ENCODE measurements around the gene AMN.

AMN gene

DNA sequence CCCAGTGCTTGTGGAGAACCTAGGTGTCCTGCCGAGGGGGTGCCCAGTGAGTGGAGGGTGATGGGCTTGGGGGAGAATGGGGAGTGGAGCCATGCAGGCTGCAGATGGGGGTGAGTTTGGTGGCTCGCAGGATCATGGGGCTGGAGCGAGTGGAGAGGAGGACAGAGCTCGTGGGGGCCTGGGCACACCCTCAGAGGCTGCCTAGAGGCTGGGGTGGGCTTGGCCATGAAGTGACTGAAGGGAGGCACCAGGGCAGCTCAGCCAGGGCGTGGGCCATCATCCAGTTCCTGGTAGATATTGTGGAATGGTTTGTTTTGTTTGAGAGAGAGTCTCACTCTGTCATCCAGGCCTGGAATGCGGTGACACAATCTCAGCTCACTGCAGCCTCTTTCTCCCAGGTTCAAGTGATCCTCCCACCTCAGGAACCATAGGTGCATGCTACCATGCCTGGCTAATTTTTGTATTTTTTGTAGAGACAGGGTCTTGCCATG lies 43.4 kb upstream of the AMN start:
- ChIA-PET POLR2A (ENCODE audit: low non-redundant PET) (no interaction called here), CTCF (interaction anchor here (0.7 kb wide), 1 partner anchor 664 kb away, joined by 5 read pairs; no protein-coding TSS in a partner anchor)
- H3K27ac ChIP-seq, result no peak overlapping the region
- TF ChIP-seq, protein P1, sequence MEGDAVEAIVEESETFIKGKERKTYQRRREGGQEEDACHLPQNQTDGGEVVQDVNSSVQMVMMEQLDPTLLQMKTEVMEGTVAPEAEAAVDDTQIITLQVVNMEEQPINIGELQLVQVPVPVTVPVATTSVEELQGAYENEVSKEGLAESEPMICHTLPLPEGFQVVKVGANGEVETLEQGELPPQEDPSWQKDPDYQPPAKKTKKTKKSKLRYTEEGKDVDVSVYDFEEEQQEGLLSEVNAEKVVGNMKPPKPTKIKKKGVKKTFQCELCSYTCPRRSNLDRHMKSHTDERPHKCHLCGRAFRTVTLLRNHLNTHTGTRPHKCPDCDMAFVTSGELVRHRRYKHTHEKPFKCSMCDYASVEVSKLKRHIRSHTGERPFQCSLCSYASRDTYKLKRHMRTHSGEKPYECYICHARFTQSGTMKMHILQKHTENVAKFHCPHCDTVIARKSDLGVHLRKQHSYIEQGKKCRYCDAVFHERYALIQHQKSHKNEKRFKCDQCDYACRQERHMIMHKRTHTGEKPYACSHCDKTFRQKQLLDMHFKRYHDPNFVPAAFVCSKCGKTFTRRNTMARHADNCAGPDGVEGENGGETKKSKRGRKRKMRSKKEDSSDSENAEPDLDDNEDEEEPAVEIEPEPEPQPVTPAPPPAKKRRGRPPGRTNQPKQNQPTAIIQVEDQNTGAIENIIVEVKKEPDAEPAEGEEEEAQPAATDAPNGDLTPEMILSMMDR (conservative IDR thresholded peaks at IDR 0.05; ENCODE audit: low read depth), result no peak
- no peak for DNase-seq (ENCODE audit: low spot score)

DNA sequence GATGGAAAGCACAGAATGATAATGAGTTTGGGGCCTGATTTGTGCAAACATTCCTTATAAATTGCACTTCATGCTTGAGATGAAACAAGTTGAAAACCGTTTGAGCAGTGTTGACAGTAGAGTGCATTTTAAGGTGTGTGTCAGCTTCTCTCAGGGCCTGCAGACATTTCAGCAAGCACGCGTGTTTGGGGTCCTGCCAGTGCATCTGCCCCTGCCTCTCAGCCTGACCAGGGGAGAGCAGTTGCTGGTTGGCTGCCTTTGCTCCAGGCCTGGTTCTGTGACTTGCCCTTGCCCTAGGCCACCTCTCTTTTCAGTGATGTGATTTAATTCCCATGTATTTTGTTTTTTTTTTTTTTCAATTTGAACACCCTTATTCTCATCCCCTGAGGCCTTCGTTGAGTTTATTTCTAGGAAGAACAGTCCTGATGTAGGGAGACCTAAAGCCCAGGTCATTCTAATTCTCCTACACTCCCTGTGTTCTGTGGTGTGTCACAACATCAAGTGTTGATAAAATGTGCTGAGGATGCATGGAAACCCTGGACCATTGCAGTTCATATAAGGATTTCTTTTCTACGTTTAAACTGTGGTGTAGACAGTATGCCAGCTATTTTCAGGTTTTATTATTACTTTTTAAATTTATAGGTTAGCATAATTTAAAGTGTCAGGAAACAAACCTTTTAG lies 40.1 kb upstream of the AMN start:
- CTCF ChIA-PET, result interaction anchor here (0.5 to 0.6 kb wide), 2 partner anchors 289 to 307 kb away, joined by 3 read pairs; no protein-coding TSS in a partner anchor

DNA sequence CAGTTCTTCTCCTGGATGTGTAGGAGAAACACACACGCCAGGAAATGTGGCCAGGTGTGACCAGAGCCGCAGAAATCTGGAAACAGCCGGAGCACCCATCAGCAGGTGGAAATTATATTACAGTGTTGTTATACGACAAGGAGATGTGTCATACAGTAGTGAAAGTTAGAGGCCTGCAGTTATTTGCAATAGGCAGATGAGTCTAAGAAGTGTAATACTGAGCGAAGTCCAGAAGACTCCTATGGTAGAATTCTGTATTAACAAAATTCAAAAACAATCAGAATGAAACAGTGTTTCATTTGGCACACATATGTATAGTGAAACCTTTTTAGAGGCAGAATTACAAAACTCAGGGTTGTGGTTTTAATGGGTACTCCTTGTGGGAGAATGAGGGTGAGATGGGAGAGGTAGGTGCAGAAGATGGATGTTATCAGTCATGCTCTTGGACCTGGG lies 39.3 kb upstream of the AMN start:
- TF ChIP-seq, protein P1 (conservative IDR thresholded peaks at IDR 0.05; ENCODE audit: low read depth), result no peak
- DNase-seq (ENCODE audit: low spot score), result no peak
- POLR2A ChIA-PET (ENCODE audit: low non-redundant PET), result no interaction called here
- CTCF ChIA-PET, result no interaction called here
- H3K27ac ChIP-seq, result no peak overlapping the region

More for the DNA sequence above, 40.1 kb upstream of the AMN start:
- DNase-seq (ENCODE audit: low spot score), result no peak
- TF ChIP-seq, protein P1 (conservative IDR thresholded peaks at IDR 0.05; ENCODE audit: low read depth), result no peak
- H3K27ac ChIP-seq, result no peak overlapping the region
- POLR2A ChIA-PET (ENCODE audit: low non-redundant PET), result no interaction called here

DNA sequence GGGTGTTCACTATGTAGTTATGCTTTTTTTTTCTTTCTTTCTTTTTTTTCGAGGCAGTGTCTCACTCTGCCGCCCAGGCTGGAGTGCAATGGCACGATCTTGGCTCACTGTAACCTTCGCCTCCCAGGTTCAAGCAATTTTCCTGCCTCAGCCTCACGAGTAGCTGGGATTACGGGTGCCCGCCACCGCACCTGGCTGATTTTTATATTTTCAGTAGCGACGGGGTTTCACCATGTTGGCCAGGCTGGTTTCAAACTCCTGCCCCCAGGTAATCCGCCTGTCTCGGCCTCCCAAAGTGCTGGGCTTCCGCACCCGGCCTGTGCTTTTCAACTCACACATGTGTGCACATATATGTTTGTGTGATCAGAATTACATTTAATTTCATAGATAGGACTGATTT lies 38.9 kb upstream of the AMN start:
- ChIA-PET CTCF (no interaction called here), POLR2A (ENCODE audit: low non-redundant PET) (no interaction called here)
- TF ChIP-seq, protein P1 (conservative IDR thresholded peaks at IDR 0.05; ENCODE audit: low read depth), result no peak
- no peak for DNase-seq (ENCODE audit: low spot score)
- no peak overlapping the region for H3K27ac ChIP-seq

DNA sequence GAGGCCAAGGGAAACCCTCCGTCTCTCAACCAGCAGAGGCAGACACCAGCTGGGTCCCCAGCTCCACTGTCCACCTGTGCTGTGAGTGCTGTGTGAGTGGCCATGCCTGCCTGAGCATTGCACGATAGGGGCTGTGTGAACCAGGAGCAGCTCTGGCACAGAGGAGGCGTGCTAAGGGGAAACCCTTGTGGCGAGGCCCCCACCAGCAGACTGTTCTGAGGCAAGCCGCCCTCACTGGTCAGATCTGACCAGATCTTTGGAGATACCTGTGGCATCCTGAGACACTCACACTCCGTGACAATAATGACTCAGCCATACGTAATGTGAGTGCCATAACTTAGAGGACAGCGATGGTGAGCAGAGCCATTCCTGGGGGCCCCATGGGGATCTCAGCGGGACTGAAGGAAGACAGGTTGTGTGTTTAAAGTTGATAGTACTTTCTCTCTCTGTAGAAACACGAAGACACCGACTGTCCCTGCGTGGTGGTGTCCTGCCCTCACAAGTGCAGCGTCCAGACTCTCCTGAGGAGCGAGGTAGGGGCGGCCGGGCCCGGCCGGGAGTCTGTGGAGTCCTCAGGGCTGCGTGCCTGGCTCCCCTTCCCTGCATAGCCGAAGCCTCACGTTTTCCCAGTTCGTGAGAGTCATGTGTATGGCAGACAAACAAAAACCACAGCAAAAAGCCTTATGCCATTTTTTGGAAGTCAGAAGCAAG lies 36.6 kb upstream of the AMN start:
- H3K27ac ChIP-seq, result no peak overlapping the region
- DNase-seq (ENCODE audit: low spot score), result no peak
- TF ChIP-seq, protein P1 (conservative IDR thresholded peaks at IDR 0.05; ENCODE audit: low read depth), result no peak
- CTCF ChIA-PET, result no interaction called here
- POLR2A ChIA-PET (ENCODE audit: low non-redundant PET), result no interaction called here

DNA sequence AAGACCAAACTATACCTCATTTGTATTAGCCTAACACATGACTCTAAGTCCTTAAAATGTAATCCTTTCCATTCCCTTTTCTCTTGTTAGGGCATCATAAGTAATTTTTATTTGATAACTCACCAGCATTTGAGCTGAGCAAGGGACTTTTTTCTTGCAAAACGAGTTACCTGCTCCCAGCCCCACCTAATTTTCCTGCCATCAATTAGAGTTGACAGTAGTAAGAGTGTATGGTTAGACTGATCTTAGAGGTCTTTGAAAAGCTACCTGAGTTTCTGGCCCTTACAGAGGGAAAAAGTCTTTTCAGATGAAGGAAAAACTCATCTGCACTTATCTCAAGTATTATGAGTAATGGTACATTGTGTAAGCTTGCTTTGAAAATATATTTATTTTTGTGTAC lies 33.7 kb upstream of the AMN start:
- POLR2A ChIA-PET (ENCODE audit: low non-redundant PET), result no interaction called here
- TF ChIP-seq, protein P1 (conservative IDR thresholded peaks at IDR 0.05; ENCODE audit: low read depth), result no peak
- CTCF ChIA-PET, result no interaction called here
- H3K27ac ChIP-seq, result no peak overlapping the region
- no peak for DNase-seq (ENCODE audit: low spot score)

Measured in RWPE1 (cell line).